HEK293 (cell line): ENCODE results near the gene KLHL22.

Experiments used
- CTCF ChIA-PET: fragments of 350-600 bp; formaldehyde crosslinking; extraction: SDS; loops from one replicate; lab custom pipeline; 2021; ENCODE audit warnings: antibody characterized with exemption; lab: Yijun Ruan, JAX
- POLR2A ChIA-PET: fragments of 300-600 bp; formaldehyde crosslinking; extraction: SDS; loops from one replicate; lab custom pipeline; 2020; ENCODE audit warnings: antibody characterized with exemption, inconsistent platforms; lab: Yijun Ruan, JAX
- H3K27ac ChIP-seq: fragments of 200-500 bp; sonication (Bioruptor generic); 2 replicates; pipeline ENCODE4 v1.5.1; 2014; ENCODE audit warnings: low read depth, low read length, control low read depth, inconsistent platforms; ENCODE audit errors: extremely low read depth
- H3K36me3 ChIP-seq, 2 experiments: fragments of 200-500 bp in 1 of 2; sonication (Bioruptor generic) in 1 of 2; 1 replicate in 1 of 2; 2 replicates in 1 of 2; pipeline ENCODE4 v1.5.1; 2014 to 2017; ENCODE audit warnings: inconsistent platforms in 2 of 2, low read length in 2 of 2; ENCODE audit not compliant: control insufficient read depth in 2 of 2, insufficient read depth in 1 of 2
- H3K4me1 ChIP-seq: fragments of 200-500 bp; sonication (Bioruptor generic); 2 replicates; pipeline ENCODE4 v1.5.1; 2014; ENCODE audit warnings: mild to moderate bottlenecking, low read length, inconsistent platforms; ENCODE audit not compliant: control insufficient read depth, insufficient read depth
- H3K4me3 ChIP-seq: 2 replicates; pipeline ENCODE4 v1.5.1; 2011; ENCODE audit warnings: low read depth, mild to moderate bottlenecking, control low read depth, low read length, moderate library complexity
- H3K9me3 ChIP-seq: fragments of 200-500 bp; sonication (Bioruptor generic); 2 replicates; pipeline ENCODE4 v1.5.1; 2014; ENCODE audit warnings: low read depth, low read length, inconsistent platforms; ENCODE audit not compliant: control insufficient read depth, insufficient read depth
- ATF2 ChIP-seq: fragments of 450-650 bp; formaldehyde crosslinking; IDR thresholded peaks from 2 replicates; pipeline ENCODE4 v1.5.1; 2016; ENCODE audit warnings: missing biosample characterization, missing genetic modification characterization, low read depth
- HIC1 ChIP-seq: fragments of 450-650 bp; formaldehyde crosslinking; IDR thresholded peaks from 2 replicates; pipeline ENCODE4 v1.5.1; 2016; ENCODE audit warnings: missing biosample characterization, missing genetic modification characterization
- MZF1 ChIP-seq: fragments of 450-650 bp; formaldehyde crosslinking; IDR thresholded peaks from 2 replicates; pipeline ENCODE4 v1.5.1; 2017; ENCODE audit warnings: missing biosample characterization, missing genetic modification characterization, borderline replicate concordance
- PRDM1 ChIP-seq: fragments of 450-650 bp; formaldehyde crosslinking; IDR thresholded peaks from 2 replicates; pipeline ENCODE4; 2016; ENCODE audit warnings: missing biosample characterization, missing genetic modification characterization
- SP3 ChIP-seq: fragments of 450-650 bp; formaldehyde crosslinking; IDR thresholded peaks from 2 replicates; pipeline ENCODE4 v1.5.1; 2016; ENCODE audit warnings: missing biosample characterization, missing genetic modification characterization
- ZBTB10 ChIP-seq: fragments of 450-650 bp; formaldehyde crosslinking; IDR thresholded peaks from 2 replicates; pipeline ENCODE4 v1.5.1; 2016; ENCODE audit warnings: missing biosample characterization, missing genetic modification characterization
- ZNF280C ChIP-seq: fragments of 450-650 bp; formaldehyde crosslinking; IDR thresholded peaks from 2 replicates; pipeline ENCODE4 v1.5.1; 2016; ENCODE audit warnings: missing biosample characterization, missing genetic modification characterization
- ZNF426 ChIP-seq: fragments of 450-650 bp; formaldehyde crosslinking; IDR thresholded peaks from 2 replicates; pipeline ENCODE4 v1.5.1; 2017; ENCODE audit warnings: missing biosample characterization, missing genetic modification characterization, mild to moderate bottlenecking, inconsistent platforms, moderate library complexity
- ZNF837 ChIP-seq: fragments of 450-650 bp; formaldehyde crosslinking; IDR thresholded peaks from 2 replicates; pipeline ENCODE4 v1.5.1; 2016; ENCODE audit warnings: missing biosample characterization, missing genetic modification characterization
- ZSCAN30 ChIP-seq: fragments of 450-650 bp; IDR thresholded peaks from 2 replicates; pipeline ENCODE4 v1.5.1; 2018; ENCODE audit warnings: missing biosample characterization, mild to moderate bottlenecking, missing genetic modification characterization, moderate library complexity
- TF ChIP-seq, protein P1 (sequence below): fragments of 450-650 bp; formaldehyde crosslinking; optimal IDR thresholded peaks from 2 replicates; pipeline ENCODE3; 2016; ENCODE audit warnings: missing biosample characterization, mild to moderate bottlenecking, missing genetic modification characterization

Gene KLHL22

DNA sequence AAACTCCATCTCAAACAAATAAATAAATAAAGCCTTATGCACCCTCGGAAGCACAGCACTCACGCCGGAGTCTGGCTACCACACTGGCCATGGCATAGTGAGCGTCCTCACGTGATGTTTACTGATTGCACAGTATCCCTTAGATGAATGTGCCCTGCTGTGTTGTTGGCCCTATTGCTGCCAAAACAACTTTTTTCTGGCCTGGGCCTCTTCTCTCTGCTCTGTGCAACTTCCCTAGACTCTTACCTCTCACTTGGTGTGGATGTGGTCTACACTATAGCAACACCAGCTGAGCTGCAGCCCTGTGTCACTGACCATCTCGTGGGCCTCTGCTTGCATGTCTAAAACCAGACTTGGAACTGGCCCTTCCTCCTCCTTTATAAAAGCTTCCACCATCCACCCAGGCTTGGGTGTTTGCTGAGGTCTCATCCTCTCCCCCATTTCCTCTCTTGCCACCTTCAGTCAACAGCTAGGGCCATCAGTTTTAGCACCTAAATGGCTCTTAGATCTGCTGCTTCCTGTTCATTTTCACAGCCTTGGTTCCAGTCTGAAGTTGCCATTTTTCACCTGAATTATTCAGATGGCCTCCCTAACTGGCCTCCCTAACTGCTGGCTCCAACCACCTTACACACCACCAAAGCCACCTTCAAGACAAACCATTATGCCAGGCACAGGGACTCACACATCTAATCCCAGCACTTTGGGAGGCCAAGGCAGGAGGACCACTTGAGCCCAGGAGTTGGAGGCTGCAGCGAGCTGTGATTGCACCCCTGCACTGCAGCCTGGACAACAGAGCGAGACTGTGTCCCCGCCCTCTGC lies 92.4 kb downstream of the KLHL22 start:
- Histone ChIP-seq H3K4me3 (no peak overlapping the region), H3K9me3 (no peaks in the 10 kb centered on the region), H3K36me3 (peaks cover 0 to 74% of the 10 kb centered on the region in 2 experiments; a peak in 1 of 3 replicates), H3K27ac (no peak overlapping the region), H3K4me1 (no peaks in the 10 kb centered on the region)
- POLR2A ChIA-PET: interaction anchor here (2.8 kb wide), 1 partner anchor 9 kb away, joined by 13 read pairs; the partner anchor contains the start of gene ZNF74
- CTCF ChIA-PET: interaction anchor here (0.8 to 1.9 kb wide), 3 partner anchors 8 to 338 kb away, joined by 3 to 4 read pairs (median 4); no protein-coding TSS in a partner anchor
- no peak for TF ChIP-seq ATF2 (tag by site-specific recombination)

- Histone ChIP-seq H3K4me3 (no peak overlapping the region), H3K27ac (no peak overlapping the region), H3K4me1 (no peaks in the 10 kb centered on the region), H3K36me3 (peaks cover 0 to 67% of the 10 kb centered on the region in 2 experiments; a peak in 1 of 3 replicates), H3K9me3 (no peaks in the 10 kb centered on the region)
- no peak for TF ChIP-seq SP3
- no peak for TF ChIP-seq ZNF426 (tag by site-specific recombination)
- no peak for TF ChIP-seq ZBTB10
- no peak for TF ChIP-seq ZNF837 (tag by site-specific recombination)
- no peak for TF ChIP-seq MZF1
- no peak for TF ChIP-seq PRDM1
- TF ChIP-seq, protein P1, sequence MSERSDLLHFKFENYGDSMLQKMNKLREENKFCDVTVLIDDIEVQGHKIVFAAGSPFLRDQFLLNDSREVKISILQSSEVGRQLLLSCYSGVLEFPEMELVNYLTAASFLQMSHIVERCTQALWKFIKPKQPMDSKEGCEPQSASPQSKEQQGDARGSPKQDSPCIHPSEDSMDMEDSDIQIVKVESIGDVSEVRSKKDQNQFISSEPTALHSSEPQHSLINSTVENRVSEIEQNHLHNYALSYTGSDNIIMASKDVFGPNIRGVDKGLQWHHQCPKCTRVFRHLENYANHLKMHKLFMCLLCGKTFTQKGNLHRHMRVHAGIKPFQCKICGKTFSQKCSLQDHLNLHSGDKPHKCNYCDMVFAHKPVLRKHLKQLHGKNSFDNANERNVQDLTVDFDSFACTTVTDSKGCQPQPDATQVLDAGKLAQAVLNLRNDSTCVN (tag by site-specific recombination): no peak
- no peak for TF ChIP-seq HIC1
- TF ChIP-seq ZNF280C (tag by site-specific recombination): no peak
- TF ChIP-seq ZSCAN30 (tag by site-specific recombination): no peak
- POLR2A ChIA-PET: interaction anchor here (2.8 kb wide), 1 partner anchor 8 kb away, joined by 13 read pairs; the partner anchor contains the start of gene ZNF74
- CTCF ChIA-PET: no interaction called here
Observed at GRCh38 chr22:20401376-20402014, 94.1 kb downstream of the KLHL22 start.
